ENCODE measurements around the gene EHD1. TPM values are rescaled to one million over a fixed set of nuclear protein-coding genes. Genes with fewer than 3 reads are reported as not detected.

EHD1 gene
- total RNA-seq, 1 donor from 2014 or later: 114 TPM

GRCh38 chr11:64892411-64892831, 14.0 kb upstream of the EHD1 start:
- H3K4me3 Mint-ChIP-seq (ENCODE audit: unreplicated experiment): no peak overlapping the region
- TF ChIP-seq CTCF (IDR thresholded peaks at IDR 0.05; ENCODE audit: partially characterized antibody, unreplicated experiment): no peak
- no peaks in the 10 kb centered on the region for H3K36me3 Mint-ChIP-seq (ENCODE audit: unreplicated experiment)
- no peaks in the 10 kb centered on the region for H3K9me3 Mint-ChIP-seq (ENCODE audit: unreplicated experiment)
- peaks cover 21% of the 10 kb centered on the region for H3K4me1 Mint-ChIP-seq (ENCODE audit: low read depth, unreplicated experiment)
- H3K27ac Mint-ChIP-seq (ENCODE audit: unreplicated experiment): peak overlapping the region; percentile 24
- H3K27me3 Mint-ChIP-seq (ENCODE audit: unreplicated experiment): peaks cover 2% of the 10 kb centered on the region
- DNase-seq: no peak

GRCh38 chr11:64891880-64892279, 13.5 kb upstream of the EHD1 start:
- peak overlapping the region; percentile 24 for H3K27ac Mint-ChIP-seq (ENCODE audit: unreplicated experiment)
- H3K4me3 Mint-ChIP-seq (ENCODE audit: unreplicated experiment): peak overlapping the region; percentile 10
- H3K9me3 Mint-ChIP-seq (ENCODE audit: unreplicated experiment): no peaks in the 10 kb centered on the region
- H3K4me1 Mint-ChIP-seq (ENCODE audit: low read depth, unreplicated experiment): peaks cover 23% of the 10 kb centered on the region
- TF ChIP-seq CTCF (IDR thresholded peaks at IDR 0.05; ENCODE audit: partially characterized antibody, unreplicated experiment): no peak
- peaks cover 2% of the 10 kb centered on the region for H3K27me3 Mint-ChIP-seq (ENCODE audit: unreplicated experiment)
- H3K36me3 Mint-ChIP-seq (ENCODE audit: unreplicated experiment): no peaks in the 10 kb centered on the region
- no peak for DNase-seq

GRCh38 chr11:64891215-64891848, 12.9 kb upstream of the EHD1 start:
- Mint-ChIP-seq H3K27ac (ENCODE audit: unreplicated experiment) (no peak overlapping the region), H3K36me3 (ENCODE audit: unreplicated experiment) (no peaks in the 10 kb centered on the region), H3K4me1 (ENCODE audit: low read depth, unreplicated experiment) (peaks cover 23% of the 10 kb centered on the region), H3K4me3 (ENCODE audit: unreplicated experiment) (peak overlapping the region; percentile 10), H3K9me3 (ENCODE audit: unreplicated experiment) (no peaks in the 10 kb centered on the region), H3K27me3 (ENCODE audit: unreplicated experiment) (peaks cover 2% of the 10 kb centered on the region)
- DNase-seq: no peak
- TF ChIP-seq CTCF (IDR thresholded peaks at IDR 0.05; ENCODE audit: partially characterized antibody, unreplicated experiment): no peak

- H3K4me1 Mint-ChIP-seq (ENCODE audit: low read depth, unreplicated experiment): peaks cover 18% of the 10 kb centered on the region
- no peak overlapping the region for H3K4me3 Mint-ChIP-seq (ENCODE audit: unreplicated experiment)
- no peak for DNase-seq
- TF ChIP-seq CTCF (IDR thresholded peaks at IDR 0.05; ENCODE audit: partially characterized antibody, unreplicated experiment): no peak
- H3K36me3 Mint-ChIP-seq (ENCODE audit: unreplicated experiment): no peaks in the 10 kb centered on the region
- H3K27ac Mint-ChIP-seq (ENCODE audit: unreplicated experiment): no peak overlapping the region
- H3K27me3 Mint-ChIP-seq (ENCODE audit: unreplicated experiment): peaks cover 2% of the 10 kb centered on the region
- no peaks in the 10 kb centered on the region for H3K9me3 Mint-ChIP-seq (ENCODE audit: unreplicated experiment)
Observed at GRCh38 chr11:64890522-64890939, 12.1 kb upstream of the EHD1 start.

- no peaks in the 10 kb centered on the region for H3K36me3 Mint-ChIP-seq (ENCODE audit: unreplicated experiment)
- peaks cover 2% of the 10 kb centered on the region for H3K27me3 Mint-ChIP-seq (ENCODE audit: unreplicated experiment)
- H3K27ac Mint-ChIP-seq (ENCODE audit: unreplicated experiment): no peak overlapping the region
- no peak for DNase-seq
- H3K4me1 Mint-ChIP-seq (ENCODE audit: low read depth, unreplicated experiment): peaks cover 18% of the 10 kb centered on the region
- TF ChIP-seq CTCF (IDR thresholded peaks at IDR 0.05; ENCODE audit: partially characterized antibody, unreplicated experiment): no peak
- H3K9me3 Mint-ChIP-seq (ENCODE audit: unreplicated experiment): no peaks in the 10 kb centered on the region
- no peak overlapping the region for H3K4me3 Mint-ChIP-seq (ENCODE audit: unreplicated experiment)
Observed at GRCh38 chr11:64888729-64889511, 10.5 kb upstream of the EHD1 start.
